CD4-positive, alpha-beta memory T cell (primary cell): Measurements from ENCODE around the gene RNF7. TPM values are rescaled to one million over a fixed set of nuclear protein-coding genes. Genes with fewer than 3 reads are reported as not detected.

Source experiments
- CTCF ChIA-PET: fragments of 350-600 bp; sonication (Branson Sonifier 250); formaldehyde crosslinking; loops from one replicate; lab custom pipeline; 2021; ENCODE audit warnings: inconsistent platforms; ENCODE audit not compliant: partially characterized antibody; lab: Charles Lee
- POLR2A ChIA-PET: fragments of 350-600 bp; sonication (Branson Sonifier 250); formaldehyde crosslinking; loops from one replicate; lab custom pipeline; 2021; ENCODE audit not compliant: partially characterized antibody; lab: Charles Lee
- DNase-seq, 5 donors: peaks; one replicate each; pipeline versions ENCODE4 v3.0.0 to v3.0.0-alpha.2; 2020 to 2022; ENCODE audit warnings: mixed read lengths in 1 of 5
- H3K27ac ChIP-seq: one replicate; pipeline ENCODE4 v1.7.0; 2013; ENCODE audit warnings: low read depth, low read length
- H3K27me3 ChIP-seq: 2 replicates; pipeline ENCODE4 v1.7.0; 2013; ENCODE audit warnings: mild to moderate bottlenecking, low read length, moderate library complexity; ENCODE audit not compliant: insufficient read depth
- H3K36me3 ChIP-seq: 2 replicates; pipeline ENCODE4 v1.7.0; 2013; ENCODE audit warnings: mild to moderate bottlenecking, low read length, moderate library complexity; ENCODE audit not compliant: insufficient read depth
- H3K4me1 ChIP-seq: 2 replicates; pipeline ENCODE4 v1.7.0; 2013; ENCODE audit warnings: mild to moderate bottlenecking, low read length, moderate library complexity; ENCODE audit not compliant: insufficient read depth
- H3K4me3 ChIP-seq, 2 donors: one replicate each; pipeline ENCODE4 v1.7.0; 2013; ENCODE audit warnings: low read length in 2 of 2, mild to moderate bottlenecking in 1 of 2
- H3K9me3 ChIP-seq, 2 donors: one replicate each; pipeline ENCODE4 v1.7.0; 2013; ENCODE audit warnings: low read length in 2 of 2, control low read depth in 1 of 2; ENCODE audit not compliant: control insufficient read depth in 1 of 2
- H3K27ac Mint-ChIP-seq, 7 donors: one replicate each; pipeline ENCODE4 v1.8.0; 2020 to 2021; ENCODE audit warnings: mixed read lengths in 7 of 7, mild to moderate bottlenecking in 6 of 7, inconsistent platforms in 3 of 7, moderate library complexity in 3 of 7
- H3K27me3 Mint-ChIP-seq, 2 donors: one replicate each; pipeline ENCODE4 v1.8.0; 2020 to 2021; ENCODE audit warnings: mixed read lengths in 2 of 2
- H3K36me3 Mint-ChIP-seq, 2 donors: one replicate each; pipeline ENCODE4 v1.8.0; 2020 to 2021; ENCODE audit warnings: mixed read lengths in 2 of 2, inconsistent platforms in 1 of 2, mild to moderate bottlenecking in 1 of 2
- H3K4me1 Mint-ChIP-seq, 4 donors: one replicate each; pipeline ENCODE4 v1.8.0; 2020 to 2021; ENCODE audit warnings: mixed read lengths in 4 of 4, mild to moderate bottlenecking in 1 of 4
- H3K4me3 Mint-ChIP-seq, 8 donors: one replicate each; pipeline ENCODE4 v1.8.0; 2020 to 2021; ENCODE audit warnings: mixed read lengths in 8 of 8, mild to moderate bottlenecking in 7 of 8, moderate library complexity in 6 of 8, inconsistent platforms in 3 of 8
- H3K9me3 Mint-ChIP-seq, 8 donors: one replicate each; pipeline ENCODE4 v1.8.0; 2020 to 2021; ENCODE audit warnings: mixed read lengths in 8 of 8, mild to moderate bottlenecking in 5 of 8, inconsistent platforms in 3 of 8, moderate library complexity in 1 of 8
- intact Hi-C: fragments of 100-400 bp; cut with micrococcal nuclease; formaldehyde crosslinking; loops from one replicate; pipeline ENCODE4 v1.15.1; 2023
- polyA plus RNA-seq, 2 donors: library from polyadenylated mRNA; unstranded; fragments of 300-500 nt; fragmentation: Illumina TruSeq; gene quantifications; one replicate each; pipeline ENCODE4 v1.2.3, GENCODE V29; 2021
- total RNA-seq, 2 experiments: library from RNA; stranded (reverse); gene quantifications; one replicate each; pipeline ENCODE4 v1.2.3, GENCODE V29; 2021

The RNF7 gene
- total and polyA plus RNA-seq, 4 experiments from 2014 or later = 56.3 to 128 (median 95.6) TPM

DNA sequence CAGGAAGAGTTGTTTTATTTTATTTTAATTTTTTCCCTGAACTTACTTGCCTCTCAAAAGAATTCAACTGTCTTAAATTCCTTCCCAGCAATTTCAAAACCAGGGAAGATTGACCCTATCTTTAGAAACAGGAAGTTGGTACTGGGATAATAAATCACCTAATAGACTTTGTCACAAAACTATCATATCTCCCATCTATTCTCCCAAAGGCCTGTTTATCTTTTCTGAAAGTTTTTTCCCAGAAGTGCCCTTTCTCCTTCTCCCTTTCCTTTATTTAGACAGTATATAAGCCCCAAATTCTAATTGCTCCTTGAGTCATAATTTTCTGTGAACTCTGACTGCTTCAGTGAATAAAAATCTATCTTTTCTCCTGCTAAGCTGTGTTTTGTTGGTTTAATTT lies 2.9 kb upstream of the RNF7 start:
- Mint-ChIP-seq H3K4me3 (no peak overlapping the region), H3K4me1 (peaks cover 6 to 28% (median 17%) of the 10 kb centered on the region in 4 donors), H3K27ac (peak overlapping the region in 1 of 7 donors; percentile 7), H3K9me3 (no peaks in the 10 kb centered on the region), H3K36me3 (peaks cover 0 to 15% of the 10 kb centered on the region in 2 donors), H3K27me3 (no peaks in the 10 kb centered on the region)
- Histone ChIP-seq H3K36me3 (no peaks in the 10 kb centered on the region), H3K4me1 (peaks cover 10% of the 10 kb centered on the region), H3K27ac (no peak overlapping the region), H3K9me3 (no peaks in the 10 kb centered on the region), H3K27me3 (no peaks in the 10 kb centered on the region), H3K4me3 (no peak overlapping the region)
- intact Hi-C loops = loop anchor here (5.0 to 10.0 kb wide), 3 partner anchors 258 to 840 kb away; partner anchors contain the start of genes ATR and TFDP2
- CTCF ChIA-PET = interaction anchor here (1.1 kb wide), 1 partner anchor 140 kb away, joined by 3 read pairs; no protein-coding TSS in a partner anchor
- DNase-seq = no peak
- POLR2A ChIA-PET = no interaction called here

- Histone ChIP-seq H3K4me1 (peaks cover 18% of the 10 kb centered on the region), H3K4me3 (no peak overlapping the region), H3K9me3 (no peaks in the 10 kb centered on the region), H3K36me3 (peaks cover 2% of the 10 kb centered on the region), H3K27ac (no peak overlapping the region), H3K27me3 (no peaks in the 10 kb centered on the region)
- Mint-ChIP-seq H3K27ac (peak overlapping the region in 4 of 7 donors; percentile 7 to 84 (median 29)), H3K4me3 (no peak overlapping the region), H3K27me3 (no peaks in the 10 kb centered on the region), H3K4me1 (peaks cover 8 to 36% (median 24%) of the 10 kb centered on the region in 4 donors), H3K9me3 (no peaks in the 10 kb centered on the region), H3K36me3 (peaks cover 3 to 21% of the 10 kb centered on the region in 2 donors)
- DNase-seq = no peak
- intact Hi-C loops = loop anchor here (5.0 to 10.0 kb wide), 3 partner anchors 259 to 839 kb away; partner anchors contain the start of genes ATR and TFDP2
- CTCF ChIA-PET = interaction anchor here (5.1 to 5.2 kb wide), 2 partner anchors 139 to 178 kb away, joined by 65 to 76 read pairs; partner anchors contain the start of gene ATP1B3
- POLR2A ChIA-PET = interaction anchor here (4.8 kb wide), 1 partner anchor 141 kb away, joined by 86 read pairs; the partner anchor contains the start of gene ATP1B3
These were observed 2.2 kb upstream of the RNF7 start for GRCh38 chr3:141735770-141736465.

DNA sequence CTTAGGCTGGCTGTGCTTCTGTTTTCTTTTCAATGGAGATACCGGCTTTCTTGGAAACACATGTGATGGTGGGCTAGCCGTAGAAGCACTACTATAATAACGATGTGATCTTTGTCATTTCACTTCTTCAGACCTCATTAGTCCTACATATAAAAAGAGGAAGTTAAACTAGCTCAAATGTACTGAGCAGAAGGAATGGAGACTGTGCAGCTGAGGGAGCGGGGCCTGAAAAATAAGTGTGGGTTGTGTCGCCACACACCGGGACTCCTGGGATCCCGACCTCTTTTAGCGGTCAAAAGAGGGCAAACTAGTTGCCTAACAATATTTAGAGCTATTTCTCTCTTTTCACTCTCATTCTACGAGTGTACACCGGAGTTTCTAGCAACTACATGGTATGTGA lies 1.0 kb upstream of the RNF7 start:
- Histone ChIP-seq H3K27me3 (no peaks in the 10 kb centered on the region), H3K9me3 (no peaks in the 10 kb centered on the region), H3K4me1 (peaks cover 29% of the 10 kb centered on the region), H3K4me3 (no peak overlapping the region), H3K27ac (no peak overlapping the region), H3K36me3 (peaks cover 5% of the 10 kb centered on the region)
- H3K9me3 Mint-ChIP-seq = no peaks in the 10 kb centered on the region
- H3K27me3 Mint-ChIP-seq = no peaks in the 10 kb centered on the region
- intact Hi-C loops = loop anchor here (1.0 to 10.0 kb wide), 4 partner anchors 260 to 838 kb away; partner anchors contain the start of genes ATR and TFDP2
- ChIA-PET POLR2A (interaction anchor here (4.4 to 4.8 kb wide), 2 partner anchors 59 to 140 kb away, joined by 73 to 86 read pairs; partner anchors contain the start of gene ATP1B3), CTCF (interaction anchor here (3.5 to 5.2 kb wide), 3 partner anchors 108 to 177 kb away, joined by 21 to 76 read pairs (median 65); partner anchors contain the start of gene ATP1B3)
- DNase-seq = no peak
- H3K4me1 Mint-ChIP-seq = peaks cover 14 to 43% (median 30%) of the 10 kb centered on the region in 4 donors
- H3K4me3 Mint-ChIP-seq = no peak overlapping the region
- peaks cover 6 to 24% of the 10 kb centered on the region in 2 donors for H3K36me3 Mint-ChIP-seq
- H3K27ac Mint-ChIP-seq = peak overlapping the region; percentile 15 to 98 (median 64)

DNA sequence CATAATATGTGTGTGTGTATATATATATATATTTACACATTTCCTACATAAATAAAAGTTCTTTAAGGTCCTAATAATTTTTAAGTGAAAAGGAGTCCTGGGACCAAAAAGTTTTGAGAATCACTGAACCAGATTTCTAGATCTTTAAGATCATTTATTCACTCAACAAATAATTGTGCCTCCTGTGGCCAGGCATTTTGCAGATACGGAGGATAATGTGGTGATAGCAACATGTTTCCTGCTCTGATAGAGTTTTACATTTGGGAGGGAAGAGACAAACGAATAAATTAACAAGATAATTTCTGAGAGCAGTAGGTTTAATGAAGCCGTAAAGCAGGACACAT lies 448 bp upstream of the RNF7 start:
- Histone ChIP-seq H3K9me3 (no peaks in the 10 kb centered on the region), H3K4me3 (no peak overlapping the region), H3K4me1 (peaks cover 33% of the 10 kb centered on the region), H3K27me3 (no peaks in the 10 kb centered on the region), H3K36me3 (peaks cover 5% of the 10 kb centered on the region), H3K27ac (peak overlapping the region; percentile 47)
- CTCF ChIA-PET = interaction anchor here (0.9 to 5.2 kb wide), 11 partner anchors 12 to 542 kb away, joined by 3 to 76 read pairs (median 4); partner anchors contain the start of gene ATP1B3
- Mint-ChIP-seq H3K36me3 (peaks cover 6 to 27% of the 10 kb centered on the region in 2 donors), H3K9me3 (no peaks in the 10 kb centered on the region), H3K27me3 (no peaks in the 10 kb centered on the region), H3K4me3 (peak overlapping the region; percentile 49 to 100 (median 94)), H3K4me1 (peaks cover 17 to 48% (median 33%) of the 10 kb centered on the region in 4 donors), H3K27ac (peak overlapping the region; percentile 93 to 99 (median 97))
- intact Hi-C loops = loop anchor here (1.0 to 10.0 kb wide), 15 partner anchors 59 to 1264 kb away; partner anchors contain the start of genes ATR, GK5, PXYLP1 and TFDP2
- no peak for DNase-seq
- POLR2A ChIA-PET = interaction anchor here (1.1 to 4.8 kb wide), 9 partner anchors 13 to 1264 kb away, joined by 3 to 86 read pairs (median 13); partner anchors contain the start of genes ATP1B3, RASA2 and U2SURP

- Mint-ChIP-seq H3K4me1 (peaks cover 22 to 57% (median 41%) of the 10 kb centered on the region in 4 donors), H3K27me3 (no peaks in the 10 kb centered on the region), H3K4me3 (peak overlapping the region; percentile 98 to 100 (median 99)), H3K9me3 (no peaks in the 10 kb centered on the region), H3K36me3 (peaks cover 7 to 32% of the 10 kb centered on the region in 2 donors), H3K27ac (peak overlapping the region; percentile 96 to 100 (median 99))
- peak overlapping the region; percentile 62 to 91 for H3K4me3 ChIP-seq
- no peaks in the 10 kb centered on the region for H3K27me3 ChIP-seq
- H3K4me1 ChIP-seq = peaks cover 42% of the 10 kb centered on the region
- H3K27ac ChIP-seq = peak overlapping the region; percentile 96
- ChIA-PET CTCF (interaction anchor here (1.1 to 5.2 kb wide), 21 partner anchors 11 to 543 kb away, joined by 3 to 76 read pairs (median 4); partner anchors contain the start of gene ATP1B3), POLR2A (interaction anchor here (0.7 to 4.8 kb wide), 16 partner anchors 11 to 1262 kb away, joined by 3 to 86 read pairs (median 5); partner anchors contain the start of genes ATP1B3, PXYLP1, RASA2 and SLC25A36)
- H3K36me3 ChIP-seq = peaks cover 11% of the 10 kb centered on the region
- no peaks in the 10 kb centered on the region for H3K9me3 ChIP-seq
- DNase-seq = peak; percentile 23 to 57 (median 41)
- intact Hi-C loops = loop anchor here (1.0 to 10.0 kb wide), 15 partner anchors 57 to 1262 kb away; partner anchors contain the start of genes ATR, GK5, PXYLP1 and TFDP2
These were observed 829 bp downstream of the RNF7 start for GRCh38 chr3:141738891-141739363.

- Histone ChIP-seq H3K9me3 (no peaks in the 10 kb centered on the region), H3K4me1 (peaks cover 49% of the 10 kb centered on the region), H3K27ac (peak overlapping the region; percentile 96), H3K27me3 (no peaks in the 10 kb centered on the region), H3K36me3 (peaks cover 19% of the 10 kb centered on the region), H3K4me3 (peak overlapping the region; percentile 62 to 91)
- Mint-ChIP-seq H3K4me3 (peak overlapping the region; percentile 98 to 100 (median 99)), H3K27ac (peak overlapping the region in 6 of 7 donors; percentile 29 to 99 (median 84)), H3K27me3 (no peaks in the 10 kb centered on the region), H3K36me3 (peaks cover 15 to 40% of the 10 kb centered on the region in 2 donors), H3K4me1 (peaks cover 30 to 65% (median 47%) of the 10 kb centered on the region in 4 donors), H3K9me3 (no peaks in the 10 kb centered on the region)
- CTCF ChIA-PET = interaction anchor here (0.7 to 5.2 kb wide), 10 partner anchors 14 to 179 kb away, joined by 3 to 76 read pairs (median 6); partner anchors contain the start of gene ATP1B3
- DNase-seq = no peak
- intact Hi-C loops = loop anchor here (1.0 to 10.0 kb wide), 5 partner anchors 106 to 835 kb away; partner anchors contain the start of genes ATR and TFDP2
- POLR2A ChIA-PET = interaction anchor here (0.7 to 4.8 kb wide), 7 partner anchors 11 to 798 kb away, joined by 3 to 86 read pairs (median 14); partner anchors contain the start of genes ATP1B3, PXYLP1 and SLC25A36
These were observed 1.6 kb downstream of the RNF7 start for GRCh38 chr3:141739731-141740130.
